ENCODE data around the gene CDK17.

DNA sequence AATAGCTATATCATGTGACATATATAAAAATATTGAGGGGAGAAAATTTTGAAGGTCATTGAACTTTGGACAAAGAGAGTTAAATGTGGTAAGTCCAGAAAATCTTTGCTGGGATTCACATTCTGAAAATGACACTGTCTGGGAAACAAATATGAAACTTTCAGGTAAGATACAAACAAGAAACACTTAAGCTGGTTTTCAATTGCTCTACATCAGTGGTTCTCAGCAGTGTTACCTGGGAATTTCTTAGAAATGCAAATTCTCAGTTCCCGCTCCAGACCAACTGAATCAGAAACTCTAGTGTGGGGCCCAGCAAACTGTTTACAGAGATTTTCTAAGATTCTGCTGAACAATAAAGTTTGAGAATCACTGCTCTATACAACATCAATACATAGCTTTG lies 3.6 kb upstream of the CDK17 start:
- TF ChIP-seq, protein P1, sequence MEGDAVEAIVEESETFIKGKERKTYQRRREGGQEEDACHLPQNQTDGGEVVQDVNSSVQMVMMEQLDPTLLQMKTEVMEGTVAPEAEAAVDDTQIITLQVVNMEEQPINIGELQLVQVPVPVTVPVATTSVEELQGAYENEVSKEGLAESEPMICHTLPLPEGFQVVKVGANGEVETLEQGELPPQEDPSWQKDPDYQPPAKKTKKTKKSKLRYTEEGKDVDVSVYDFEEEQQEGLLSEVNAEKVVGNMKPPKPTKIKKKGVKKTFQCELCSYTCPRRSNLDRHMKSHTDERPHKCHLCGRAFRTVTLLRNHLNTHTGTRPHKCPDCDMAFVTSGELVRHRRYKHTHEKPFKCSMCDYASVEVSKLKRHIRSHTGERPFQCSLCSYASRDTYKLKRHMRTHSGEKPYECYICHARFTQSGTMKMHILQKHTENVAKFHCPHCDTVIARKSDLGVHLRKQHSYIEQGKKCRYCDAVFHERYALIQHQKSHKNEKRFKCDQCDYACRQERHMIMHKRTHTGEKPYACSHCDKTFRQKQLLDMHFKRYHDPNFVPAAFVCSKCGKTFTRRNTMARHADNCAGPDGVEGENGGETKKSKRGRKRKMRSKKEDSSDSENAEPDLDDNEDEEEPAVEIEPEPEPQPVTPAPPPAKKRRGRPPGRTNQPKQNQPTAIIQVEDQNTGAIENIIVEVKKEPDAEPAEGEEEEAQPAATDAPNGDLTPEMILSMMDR (IDR thresholded peaks at IDR 0.05; ENCODE audit: insufficient read depth, low read length, poor library complexity, severe bottlenecking) = no peak
- TF ChIP-seq EZH2phosphoT487 (conservative IDR thresholded peaks at IDR 0.05; ENCODE audit: low read length) = no peak
